ENCODE measurements around the gene TMPRSS6.

TMPRSS6 gene

DNA sequence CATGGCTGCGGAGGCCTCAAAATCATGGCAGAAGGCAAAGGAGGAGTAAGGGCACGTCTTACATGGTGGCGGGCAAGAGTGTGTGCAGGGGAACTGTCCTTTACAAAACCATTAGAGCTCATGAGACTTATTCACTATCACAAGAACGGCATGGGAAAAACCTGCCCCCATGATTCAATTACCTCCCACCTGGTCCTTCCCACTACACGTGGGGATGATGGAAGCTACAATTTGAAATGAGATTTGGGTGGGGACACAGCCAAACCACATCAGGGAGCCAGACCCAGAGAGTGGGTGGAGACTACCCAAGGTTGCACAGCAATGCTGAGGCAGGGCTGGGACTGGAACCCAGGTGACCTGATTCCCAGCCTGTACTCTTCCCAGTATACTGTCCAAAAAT lies 8.6 kb upstream of the TMPRSS6 start:
- H3K4me3 ChIP-seq (replicated peaks; ENCODE audit: low read depth, low read length): no peak overlapping the region
- TF ChIP-seq, protein P1, sequence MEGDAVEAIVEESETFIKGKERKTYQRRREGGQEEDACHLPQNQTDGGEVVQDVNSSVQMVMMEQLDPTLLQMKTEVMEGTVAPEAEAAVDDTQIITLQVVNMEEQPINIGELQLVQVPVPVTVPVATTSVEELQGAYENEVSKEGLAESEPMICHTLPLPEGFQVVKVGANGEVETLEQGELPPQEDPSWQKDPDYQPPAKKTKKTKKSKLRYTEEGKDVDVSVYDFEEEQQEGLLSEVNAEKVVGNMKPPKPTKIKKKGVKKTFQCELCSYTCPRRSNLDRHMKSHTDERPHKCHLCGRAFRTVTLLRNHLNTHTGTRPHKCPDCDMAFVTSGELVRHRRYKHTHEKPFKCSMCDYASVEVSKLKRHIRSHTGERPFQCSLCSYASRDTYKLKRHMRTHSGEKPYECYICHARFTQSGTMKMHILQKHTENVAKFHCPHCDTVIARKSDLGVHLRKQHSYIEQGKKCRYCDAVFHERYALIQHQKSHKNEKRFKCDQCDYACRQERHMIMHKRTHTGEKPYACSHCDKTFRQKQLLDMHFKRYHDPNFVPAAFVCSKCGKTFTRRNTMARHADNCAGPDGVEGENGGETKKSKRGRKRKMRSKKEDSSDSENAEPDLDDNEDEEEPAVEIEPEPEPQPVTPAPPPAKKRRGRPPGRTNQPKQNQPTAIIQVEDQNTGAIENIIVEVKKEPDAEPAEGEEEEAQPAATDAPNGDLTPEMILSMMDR (IDR thresholded peaks at IDR 0.05; ENCODE audit: low read length, missing control alignments): no peak
- no peak for DNase-seq (ENCODE audit: low read depth)

DNA sequence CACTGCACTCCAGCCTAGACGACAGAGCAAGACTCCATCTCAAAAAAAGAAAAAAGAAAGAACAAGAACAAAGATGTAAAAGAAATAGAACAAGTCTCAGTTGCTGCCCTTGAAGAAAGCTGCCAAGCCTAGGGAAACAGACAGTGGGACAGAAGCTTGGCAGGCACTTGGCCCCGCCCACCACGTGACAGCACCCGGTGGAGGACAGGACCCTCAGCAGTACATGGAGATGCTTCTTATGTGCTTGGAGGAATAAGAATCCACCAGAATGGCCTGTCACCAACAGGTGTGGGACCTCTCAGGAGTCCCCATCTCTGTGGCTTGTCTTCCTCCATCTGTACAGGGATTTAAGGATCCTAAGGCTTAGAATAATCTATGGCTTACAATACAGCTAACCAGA lies 7.6 kb upstream of the TMPRSS6 start:
- TF ChIP-seq, protein P1 (IDR thresholded peaks at IDR 0.05; ENCODE audit: low read length, missing control alignments): no peak
- DNase-seq (ENCODE audit: low read depth): no peak
- H3K4me3 ChIP-seq (replicated peaks; ENCODE audit: low read depth, low read length): no peak overlapping the region

DNA sequence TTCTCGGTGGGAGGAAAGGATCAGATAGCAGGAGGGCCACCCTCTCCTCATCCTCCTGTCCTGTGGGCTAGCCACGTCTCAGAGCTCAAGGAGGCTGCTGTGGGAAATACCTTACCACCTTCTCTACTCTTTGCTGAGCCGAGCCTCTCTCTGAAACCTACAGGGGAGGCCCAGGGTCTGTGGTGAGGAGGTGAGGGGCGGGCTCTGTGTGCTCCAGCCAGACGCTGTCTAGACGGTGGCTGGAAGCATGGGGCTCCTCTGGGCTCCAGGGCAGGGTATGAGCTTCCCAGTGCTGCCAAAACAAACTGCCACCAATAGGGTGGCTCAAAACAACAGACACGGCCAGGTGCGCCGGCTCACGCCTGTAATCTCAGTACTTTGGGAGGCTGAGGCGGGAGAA lies 5.5 kb upstream of the TMPRSS6 start:
- TF ChIP-seq, protein P1 (IDR thresholded peaks at IDR 0.05; ENCODE audit: low read length, missing control alignments): no peak
- no peak for DNase-seq (ENCODE audit: low read depth)
- no peak overlapping the region for H3K4me3 ChIP-seq (replicated peaks; ENCODE audit: low read depth, low read length)

DNA sequence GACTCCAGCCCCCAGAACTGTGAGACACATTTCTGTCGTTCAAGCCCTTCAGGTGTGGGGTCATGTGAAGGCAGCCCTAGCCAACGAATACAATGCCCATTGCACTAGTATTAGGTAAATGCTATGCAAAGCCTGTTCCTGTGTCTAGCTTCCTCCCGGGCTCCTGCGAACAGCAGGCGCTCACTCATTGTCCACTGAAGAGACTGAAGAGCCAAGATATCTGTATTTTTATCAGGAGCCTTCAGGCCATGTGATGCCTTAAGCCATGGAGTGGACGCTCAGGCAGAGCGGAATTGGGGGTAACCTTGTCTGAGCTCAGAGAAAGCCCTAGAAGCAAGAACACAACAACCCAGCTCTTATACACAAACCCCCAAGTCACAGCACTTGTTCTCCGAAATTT lies 4.2 kb upstream of the TMPRSS6 start:
- no peak for DNase-seq (ENCODE audit: low read depth)
- H3K4me3 ChIP-seq (replicated peaks; ENCODE audit: low read depth, low read length): no peak overlapping the region
- TF ChIP-seq, protein P1 (IDR thresholded peaks at IDR 0.05; ENCODE audit: low read length, missing control alignments): no peak

DNA sequence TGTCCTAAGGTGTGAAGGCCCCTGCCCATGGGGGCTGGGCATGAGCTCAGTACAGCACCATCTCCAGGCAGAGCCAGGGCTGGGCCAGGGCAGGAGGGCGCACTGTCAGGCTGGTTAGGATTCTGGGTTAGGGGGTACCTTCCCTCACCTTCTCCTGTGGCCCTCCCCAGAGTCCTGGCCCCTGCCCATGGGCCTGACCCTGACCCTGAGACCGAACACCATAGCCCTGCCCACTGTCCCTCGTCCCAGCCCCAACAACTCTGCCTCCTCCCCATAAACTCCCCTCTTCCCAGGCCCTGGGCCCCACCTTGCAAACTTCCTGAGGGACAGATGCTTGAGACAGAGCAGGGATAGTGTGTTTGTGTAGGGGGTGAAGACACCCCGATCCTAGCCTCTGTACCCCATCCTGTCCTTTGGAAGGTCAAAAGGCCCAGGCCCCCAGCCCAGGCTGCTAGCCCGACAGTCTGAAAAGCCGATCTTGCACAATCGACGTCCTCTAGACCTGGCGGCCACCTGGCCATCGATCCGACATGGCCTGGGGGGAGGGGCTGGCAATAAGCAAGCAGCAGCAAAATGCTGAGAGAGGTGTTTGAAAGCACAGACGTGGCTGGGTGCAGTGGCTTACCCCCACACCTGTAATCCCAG lies 2.7 kb upstream of the TMPRSS6 start:
- no peak overlapping the region for H3K4me3 ChIP-seq (replicated peaks; ENCODE audit: low read depth, low read length)
- no peak for DNase-seq (ENCODE audit: low read depth)
- TF ChIP-seq, protein P1 (IDR thresholded peaks at IDR 0.05; ENCODE audit: low read length, missing control alignments): no peak

DNA sequence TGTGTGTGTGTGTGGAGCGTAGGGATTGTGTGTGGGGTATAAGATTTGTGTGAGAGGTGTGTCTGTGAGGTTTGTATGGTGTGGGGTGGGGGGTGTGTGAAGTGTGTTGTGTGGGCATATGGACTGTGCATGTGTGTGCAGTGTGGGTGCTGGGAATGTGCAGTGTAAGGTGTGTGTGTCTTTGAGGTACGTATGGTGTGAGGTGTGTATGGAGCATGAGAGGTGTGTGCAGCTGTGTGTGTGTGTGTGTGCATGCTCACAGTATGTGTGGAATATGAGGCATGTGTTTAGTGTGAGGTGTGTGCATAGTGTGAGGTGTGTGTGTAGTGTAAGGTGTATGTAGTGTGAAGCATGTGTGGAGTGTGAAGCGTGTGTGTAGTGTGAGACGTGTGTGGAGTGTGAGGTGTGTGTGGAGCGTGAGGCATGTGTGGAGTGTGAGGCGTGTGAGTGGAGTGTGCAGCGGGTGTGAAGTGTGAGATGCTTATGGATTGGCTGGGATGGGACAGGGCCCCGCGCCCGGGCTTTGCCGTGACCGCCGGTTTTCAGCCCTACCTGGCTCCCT lies 1.7 kb upstream of the TMPRSS6 start:
- H3K4me3 ChIP-seq (replicated peaks; ENCODE audit: low read depth, low read length): no peak overlapping the region
- TF ChIP-seq, protein P1 (IDR thresholded peaks at IDR 0.05; ENCODE audit: low read length, missing control alignments): no peak
- no peak for DNase-seq (ENCODE audit: low read depth)

All from fibroblast of pulmonary artery (primary cell).